Stimulated activated CD4-positive, alpha-beta T cell treated with anti-CD3 and anti-CD28 coated beads, Interleukin-2, amount 100 ng/mL, for 4 hours (primary cell): ENCODE data around the gene GRM1.

Source experiments
- DNase-seq: peaks from one replicate; pipeline ENCODE4 v3.0.0-alpha.2; 2020; ENCODE audit warnings: low read depth

Gene GRM1

DNA sequence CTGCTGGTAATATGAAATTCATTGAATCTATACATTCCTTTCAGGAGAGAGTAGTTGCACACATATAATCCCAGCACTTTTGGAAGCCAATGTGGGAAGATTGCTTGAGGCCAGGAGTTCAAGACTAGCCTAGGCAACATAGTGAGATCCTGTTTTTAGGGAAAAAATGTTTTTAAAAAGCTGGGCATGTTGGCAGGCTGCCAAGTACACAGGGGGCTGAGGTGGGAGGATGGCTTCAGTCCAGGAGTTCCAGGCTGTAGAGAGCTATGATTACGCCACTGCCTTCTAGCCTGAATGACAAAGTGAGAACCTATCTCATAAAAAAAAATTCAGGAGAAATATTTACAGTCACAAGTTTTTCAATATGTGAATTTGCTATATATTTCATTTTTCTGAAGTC, 71.9 kb downstream of the GRM1 start:
- no peak for DNase-seq

DNA sequence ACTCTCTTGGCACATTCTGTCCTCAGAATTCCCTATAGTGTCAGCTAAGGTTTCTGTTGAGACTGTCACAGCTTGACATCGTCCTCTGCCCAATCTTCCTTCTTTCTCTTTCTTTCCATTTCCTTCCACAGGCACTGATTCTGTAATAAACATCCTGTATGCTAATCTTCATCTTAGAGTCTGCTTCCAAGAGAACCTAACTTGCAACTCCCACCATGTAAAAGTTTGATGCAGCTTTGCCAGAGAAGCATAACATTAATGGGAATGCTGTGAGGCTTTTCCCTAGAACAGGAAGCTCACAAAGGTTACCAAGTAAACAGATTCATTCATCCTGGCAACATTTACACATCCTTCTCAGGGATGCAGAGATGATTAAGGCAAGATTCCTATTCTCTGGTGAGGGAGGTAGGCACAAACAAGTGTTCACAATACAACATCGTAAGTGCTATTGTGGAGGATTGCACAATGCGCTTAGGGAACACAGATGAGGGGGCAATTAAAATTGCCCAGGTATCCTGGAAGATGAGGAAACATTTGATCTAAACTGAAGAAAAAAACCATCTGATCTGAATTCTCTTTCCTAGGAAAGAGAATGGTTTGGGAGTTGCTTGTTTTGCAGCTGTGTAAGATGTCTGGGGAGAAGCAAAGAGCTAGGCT, 74.7 kb downstream of the GRM1 start:
- DNase-seq: no peak

DNA sequence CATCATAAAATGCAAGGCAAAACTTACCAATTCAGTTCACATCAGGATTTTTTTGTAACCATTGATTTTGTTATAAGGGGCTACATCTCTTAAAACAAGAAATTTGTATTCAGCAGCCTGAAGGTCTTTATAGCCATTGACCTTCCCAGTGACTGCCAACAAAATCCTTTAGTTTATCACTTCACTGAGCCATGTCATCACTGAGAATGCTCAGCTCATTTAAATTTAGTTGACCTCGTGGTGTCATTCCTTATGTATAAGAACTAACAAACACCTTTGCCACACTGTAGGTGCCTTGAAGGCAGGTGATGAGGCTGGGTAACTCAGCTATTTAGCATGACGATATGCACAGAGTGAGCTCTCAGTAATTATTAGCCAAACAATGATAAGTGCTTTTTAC, 77.7 kb downstream of the GRM1 start:
- no peak for DNase-seq

DNA sequence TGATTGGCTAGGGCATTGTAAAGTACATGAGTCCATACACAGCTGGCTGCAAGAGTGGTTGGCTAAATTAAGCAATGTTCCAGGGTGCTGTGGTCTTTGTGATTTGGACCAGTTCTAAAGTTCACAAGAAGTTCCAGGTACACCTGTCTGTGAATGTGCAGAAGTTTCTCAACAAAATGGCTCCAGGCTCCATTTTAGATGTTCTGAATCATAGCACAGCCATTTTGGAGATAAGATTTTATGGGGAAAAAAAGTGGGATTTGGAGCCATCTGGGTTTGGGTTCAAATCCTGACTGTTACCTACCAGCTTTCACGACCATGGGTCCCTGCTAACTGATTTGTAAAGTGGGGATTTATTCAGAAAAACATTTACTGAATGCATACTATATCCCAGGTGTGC, 82.1 kb downstream of the GRM1 start:
- DNase-seq: no peak

DNA sequence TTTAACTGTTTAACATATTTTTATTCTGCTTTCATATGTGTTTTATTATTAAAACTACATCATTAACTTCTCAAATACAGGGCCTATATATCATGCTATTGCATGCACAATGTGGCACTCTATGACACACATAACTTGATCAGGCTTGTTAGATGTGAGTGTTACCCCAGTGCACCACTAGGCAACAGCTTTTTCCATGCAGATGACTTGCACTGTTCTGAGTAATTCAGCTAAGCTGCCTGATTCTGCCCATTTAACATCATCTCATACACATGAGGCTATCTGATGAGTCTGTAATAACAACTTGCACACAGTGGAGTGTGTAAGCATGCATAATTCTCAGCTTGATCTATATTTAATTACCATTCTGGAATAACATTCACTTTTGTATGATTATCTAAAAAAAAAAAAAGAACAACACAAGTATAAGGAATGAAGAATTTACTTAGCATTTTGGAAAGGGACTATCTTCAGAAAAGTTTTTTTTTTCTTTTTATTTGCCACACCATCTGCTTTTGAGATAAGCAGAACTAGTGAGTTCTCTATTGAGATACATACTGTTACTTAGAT, 83.1 kb downstream of the GRM1 start:
- DNase-seq: no peak

DNA sequence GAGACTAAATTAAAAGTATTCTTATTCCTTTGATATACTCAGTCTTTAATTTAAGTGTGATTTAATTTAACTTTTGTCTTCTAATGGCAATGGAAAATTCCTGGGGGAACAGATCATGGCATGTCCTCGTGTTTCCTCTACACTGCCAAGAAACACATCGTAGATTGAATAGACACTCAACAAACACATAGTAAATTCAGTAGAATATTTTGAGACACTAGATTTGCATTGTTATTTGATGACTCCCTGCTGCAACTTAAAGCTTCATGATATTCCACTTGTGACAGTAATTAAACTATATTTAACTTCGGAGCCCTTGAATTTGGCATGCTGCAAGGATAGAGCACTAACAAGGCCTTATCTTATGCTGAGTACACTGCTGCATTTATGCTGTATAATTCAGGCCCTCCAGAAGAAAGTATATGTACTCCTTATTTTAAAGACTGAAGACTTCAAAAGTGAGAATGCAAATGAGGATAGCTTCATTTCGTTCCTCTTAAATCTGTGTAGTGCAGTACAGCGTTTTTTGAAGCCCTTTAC, 84.3 kb downstream of the GRM1 start:
- no peak for DNase-seq

DNA sequence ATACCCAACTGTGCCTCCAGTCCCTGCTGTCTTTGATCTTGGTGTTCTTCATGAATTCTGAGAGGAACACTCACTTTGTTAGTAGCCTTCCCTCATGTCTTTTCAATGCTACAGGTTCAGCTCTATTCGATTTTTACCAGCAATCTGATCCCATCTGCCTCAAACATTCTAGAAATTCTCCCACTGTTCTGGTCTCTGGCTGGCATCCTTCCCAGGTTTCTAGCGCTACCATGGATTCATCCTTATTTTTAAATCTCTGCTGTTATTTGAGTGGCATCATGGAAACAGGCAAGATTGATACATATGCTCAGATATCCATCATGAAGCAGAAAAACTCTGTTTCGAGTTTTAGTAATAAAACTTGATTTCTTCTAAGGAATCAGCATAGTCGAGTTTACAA, 94.8 kb downstream of the GRM1 start:
- no peak for DNase-seq

DNA sequence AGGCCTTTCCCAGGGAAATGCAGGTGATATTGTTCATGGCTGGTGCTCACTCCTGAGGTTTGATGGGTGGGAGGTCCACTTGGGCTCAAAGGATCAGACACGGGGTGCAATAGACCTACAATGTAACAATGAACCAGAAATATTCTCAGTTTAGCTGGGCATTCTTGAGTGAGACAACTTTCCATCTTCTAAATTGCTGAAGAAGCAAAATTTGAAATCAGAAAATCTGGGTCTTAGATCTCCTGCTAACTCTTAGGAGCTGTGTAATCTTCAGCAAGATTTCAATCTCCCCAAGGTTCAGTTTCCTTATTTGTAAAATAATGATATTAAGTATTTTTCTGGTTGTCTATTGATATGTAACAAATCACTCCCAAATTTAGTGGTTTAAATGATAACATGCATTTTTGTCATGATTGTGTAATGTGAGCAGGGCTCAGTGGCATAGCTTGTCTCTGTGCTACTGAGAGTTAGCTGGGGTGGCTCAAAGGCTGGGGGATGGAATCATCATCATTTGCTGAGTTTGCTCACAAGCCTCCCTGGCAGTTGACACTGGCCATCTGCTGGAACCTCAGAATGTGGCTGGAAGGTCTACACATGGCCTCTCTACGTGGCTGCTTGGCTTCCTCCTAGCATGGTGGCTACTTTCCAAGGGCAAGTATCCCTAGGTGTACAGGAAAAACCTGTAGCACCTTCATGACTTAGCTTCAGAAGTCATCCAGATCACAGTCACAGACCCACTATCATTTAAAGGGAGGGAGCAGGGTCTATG, 98.8 kb downstream of the GRM1 start:
- no peak for DNase-seq

DNA sequence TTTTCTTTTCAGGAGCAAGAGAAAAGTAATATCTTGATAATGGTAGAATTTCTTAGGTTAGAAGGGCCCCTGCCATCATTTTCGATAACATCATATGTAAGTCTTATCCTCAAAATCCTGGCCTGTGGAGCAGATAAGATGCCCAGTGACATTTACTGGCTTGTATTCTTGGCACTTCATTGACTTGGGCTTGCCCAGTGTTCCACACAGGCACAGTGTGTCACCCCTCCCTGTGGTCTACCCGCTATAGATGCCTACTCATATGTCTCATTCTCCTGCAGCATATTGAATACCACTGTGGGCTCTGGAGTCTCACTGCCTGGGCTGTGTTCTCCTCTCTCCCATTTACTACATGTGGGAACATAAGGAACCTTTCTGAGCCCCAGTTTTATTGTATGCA, 105.0 kb downstream of the GRM1 start:
- DNase-seq: no peak

DNA sequence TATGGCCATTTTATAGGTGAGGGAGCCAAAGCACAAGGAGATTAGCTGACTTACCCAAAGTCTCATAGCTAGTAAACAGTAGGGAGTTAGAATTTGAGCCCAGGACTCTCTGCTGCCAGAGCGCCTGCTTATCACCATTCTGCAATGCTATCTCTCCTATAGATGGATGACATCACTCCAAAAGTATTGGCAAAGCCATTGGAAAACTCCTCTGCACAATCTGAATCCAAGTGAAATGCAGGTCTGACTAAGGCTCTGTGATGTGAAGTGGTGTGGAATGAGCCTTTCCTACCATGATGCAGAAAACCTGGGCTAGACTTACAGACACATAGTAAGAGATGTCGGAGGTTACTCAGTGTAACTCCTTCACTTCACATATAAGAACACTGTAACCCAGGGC, 106.3 kb downstream of the GRM1 start:
- no peak for DNase-seq

DNA sequence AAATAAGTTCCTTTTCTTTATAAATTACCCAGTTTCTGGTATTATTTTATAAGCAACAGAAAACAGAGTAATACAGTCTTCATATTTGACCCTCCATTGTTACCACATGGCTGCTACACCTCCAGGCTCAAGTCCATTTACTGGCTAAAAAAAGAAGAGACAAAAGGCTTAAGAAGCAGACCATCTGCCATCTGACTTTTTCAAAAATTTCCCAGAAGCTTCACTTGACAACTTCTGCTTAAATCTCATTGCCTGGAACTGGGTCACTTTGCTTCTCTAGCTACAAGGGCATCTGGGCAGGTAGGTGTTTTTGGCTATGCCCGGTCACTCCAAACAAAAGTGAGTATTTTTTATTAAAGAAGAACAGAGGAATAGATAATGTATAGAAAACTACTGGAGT, 118.0 kb downstream of the GRM1 start:
- DNase-seq: no peak

DNA sequence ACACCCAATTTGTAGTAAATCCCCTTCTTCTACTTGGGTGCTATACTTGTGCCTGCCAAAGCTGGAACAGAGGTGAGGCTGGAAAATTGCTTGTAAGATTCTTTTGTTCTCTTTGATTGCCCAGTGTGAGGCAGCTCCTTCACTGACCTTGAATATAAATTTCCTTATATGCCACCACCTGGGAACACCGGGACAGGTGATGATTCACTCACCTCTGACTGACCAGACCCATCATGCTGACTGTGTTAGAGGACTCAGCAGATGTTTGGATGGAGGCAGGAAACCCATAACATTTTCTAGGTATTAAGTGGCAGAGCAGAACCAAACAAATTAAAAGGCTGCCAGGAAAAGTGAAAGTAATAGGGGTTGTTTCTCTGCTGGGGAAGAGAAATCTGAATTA, 120.9 kb downstream of the GRM1 start:
- no peak for DNase-seq

DNA sequence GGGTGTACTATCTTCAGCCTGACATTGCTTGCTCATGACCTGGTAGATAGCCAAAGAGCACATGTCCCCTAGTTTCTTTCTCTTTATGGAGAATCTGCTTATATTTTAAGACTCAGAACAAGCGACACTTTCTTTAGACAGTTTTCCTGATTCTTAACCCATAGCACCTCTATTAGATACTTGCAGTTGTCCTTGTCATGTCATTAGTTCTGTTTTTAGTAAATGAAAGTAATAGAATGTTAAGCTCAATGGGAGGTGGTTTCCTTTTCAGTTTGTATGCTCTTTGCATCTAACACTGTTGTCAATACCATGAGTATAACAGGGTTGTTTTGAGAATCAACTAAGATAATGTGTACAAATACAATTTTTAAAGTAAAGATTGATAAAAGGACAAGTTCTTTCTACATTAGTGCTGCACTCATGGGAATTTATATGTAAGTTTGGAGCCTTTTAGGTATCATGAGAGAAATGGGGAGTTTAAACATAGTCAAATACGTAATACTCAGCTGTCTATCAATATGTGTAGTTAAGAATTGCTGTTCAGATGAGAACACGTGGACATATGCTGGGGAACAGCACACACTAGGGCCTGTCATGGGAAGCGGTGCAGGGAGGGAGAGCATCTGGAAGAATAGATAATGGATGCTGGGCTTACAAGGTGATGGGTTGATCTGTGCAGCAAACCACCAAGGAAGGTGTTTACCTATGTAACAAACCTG, 124.3 kb downstream of the GRM1 start:
- no peak for DNase-seq

DNA sequence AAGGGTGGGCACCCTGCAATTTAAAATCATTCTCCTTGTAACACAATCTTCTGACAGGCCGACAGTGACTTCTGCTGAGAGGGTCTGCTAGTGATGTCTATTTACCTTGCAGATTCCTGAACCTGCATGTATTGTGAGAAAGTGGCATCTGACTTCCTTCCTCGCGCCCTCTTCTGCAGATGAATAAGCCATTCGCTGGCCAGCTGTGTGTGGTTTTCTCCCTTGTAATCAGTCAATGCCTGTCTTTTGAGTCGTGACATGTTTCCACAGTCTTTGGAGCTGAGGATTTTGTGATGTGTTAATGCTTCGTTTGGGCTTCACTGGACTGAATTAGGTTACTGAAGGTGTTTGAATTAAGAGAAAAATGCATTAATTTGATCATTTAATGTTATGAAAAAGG, 125.3 kb downstream of the GRM1 start:
- no peak for DNase-seq

DNA sequence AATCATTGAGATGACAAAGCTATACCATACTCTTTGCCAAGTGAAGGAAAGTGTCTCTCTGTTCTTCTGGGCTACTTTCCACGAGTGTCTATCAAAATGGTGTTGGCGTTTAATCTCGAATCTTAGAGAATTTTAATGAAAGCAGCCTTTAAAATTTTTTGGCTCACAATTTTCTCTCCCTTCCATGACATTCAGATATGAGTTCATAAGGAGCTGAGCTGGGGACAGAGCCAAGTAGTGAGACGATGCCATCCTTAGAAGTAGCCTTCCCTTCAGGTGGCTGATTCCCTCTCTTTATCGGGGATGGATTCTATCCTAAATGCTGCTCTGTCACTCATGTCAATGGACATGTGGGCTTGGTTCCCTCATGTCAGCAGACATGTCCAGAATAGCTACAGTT, 132.8 kb downstream of the GRM1 start:
- DNase-seq: no peak

DNA sequence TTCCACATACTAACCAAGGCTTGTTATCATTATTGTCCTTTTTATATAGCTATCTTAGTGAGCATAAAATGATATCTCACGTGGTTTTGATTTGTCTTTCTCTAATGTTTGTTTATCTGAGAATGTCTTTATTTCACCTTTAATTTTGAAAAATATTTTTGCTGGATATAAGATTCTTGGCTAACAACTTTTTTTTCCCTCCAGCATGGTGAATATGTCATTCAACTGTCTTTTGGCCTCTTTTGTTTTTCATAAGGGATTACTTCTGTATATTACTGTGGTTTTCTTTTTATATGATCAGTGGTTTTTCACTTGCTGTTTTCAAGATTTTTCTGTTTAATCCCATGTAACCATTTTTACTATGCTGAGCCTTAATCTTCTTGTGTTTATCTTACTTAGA, 141.0 kb downstream of the GRM1 start:
- no peak for DNase-seq

DNA sequence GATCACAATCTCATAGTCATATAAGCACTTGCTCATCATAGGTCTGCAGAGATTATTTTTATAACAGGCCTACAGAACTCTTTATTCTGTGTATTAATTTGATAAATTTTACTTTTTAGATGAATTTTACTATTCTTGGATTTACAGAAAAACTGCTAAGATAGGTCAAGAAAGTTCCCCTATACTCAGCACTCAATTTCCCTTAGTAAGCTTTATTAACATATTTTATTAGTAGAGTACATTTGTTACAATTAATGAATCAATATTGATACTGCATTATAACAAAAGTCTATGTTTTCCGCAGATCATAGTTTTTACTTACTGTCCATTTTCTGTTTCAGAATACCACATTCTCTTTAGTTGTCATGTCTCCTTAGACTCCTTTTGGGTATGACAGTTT, 148.9 kb downstream of the GRM1 start:
- DNase-seq: no peak

DNA sequence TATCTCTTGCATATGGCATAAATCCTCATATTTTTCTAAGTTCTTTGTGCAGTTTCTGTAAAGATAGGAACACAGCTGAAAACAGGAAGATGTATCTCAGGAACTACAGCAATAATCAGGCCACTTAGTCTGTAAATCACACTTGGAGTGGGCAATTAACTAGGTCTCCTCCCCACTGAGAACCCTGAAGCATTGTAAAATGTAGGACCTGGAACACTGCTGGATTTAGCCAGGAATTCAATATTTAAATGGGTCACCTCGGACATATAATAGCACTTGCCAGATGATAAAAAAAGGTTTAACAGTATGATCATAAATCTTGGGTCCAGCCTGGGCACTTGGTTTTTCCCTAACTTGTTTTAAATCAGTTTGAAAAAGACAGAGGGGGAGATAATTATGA, 155.0 kb downstream of the GRM1 start:
- no peak for DNase-seq

DNA sequence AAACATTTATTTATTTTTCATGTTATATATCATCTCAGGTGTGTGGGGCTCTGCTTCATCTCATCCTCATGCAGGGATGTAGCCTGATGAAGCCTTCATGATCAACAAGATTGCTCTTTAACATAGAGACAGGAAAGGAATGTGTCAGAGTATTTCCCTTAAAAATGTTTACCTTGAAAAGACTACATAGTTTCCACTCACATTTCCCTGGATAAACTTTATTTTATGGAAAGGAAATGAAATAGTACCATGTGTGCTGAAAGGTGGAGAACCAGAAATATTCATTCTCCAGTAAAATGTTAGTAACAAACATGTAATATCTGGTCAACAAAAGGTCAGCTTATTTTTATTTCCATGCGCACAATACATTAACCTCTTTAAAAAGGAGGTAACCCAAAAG, 155.8 kb downstream of the GRM1 start:
- DNase-seq: no peak

DNA sequence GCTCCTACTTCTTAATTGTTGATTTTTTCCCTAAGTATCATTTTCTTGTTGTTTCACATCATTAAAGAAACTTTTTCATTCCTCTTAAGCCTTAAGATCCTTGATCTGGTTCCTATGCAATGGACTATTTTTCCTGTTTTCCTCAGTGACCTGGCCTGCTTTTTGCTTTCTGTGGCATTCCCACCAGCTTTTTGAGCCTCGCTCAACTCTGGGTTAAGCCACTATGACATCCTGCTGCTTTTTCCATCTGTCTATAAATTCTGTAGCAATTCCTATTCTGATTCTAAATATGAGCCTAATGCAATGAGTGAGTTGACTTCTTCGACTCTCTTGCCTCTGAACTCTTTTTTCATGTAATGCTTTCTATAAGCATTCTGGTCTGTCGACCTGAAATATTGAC, 160.3 kb downstream of the GRM1 start:
- no peak for DNase-seq

DNA sequence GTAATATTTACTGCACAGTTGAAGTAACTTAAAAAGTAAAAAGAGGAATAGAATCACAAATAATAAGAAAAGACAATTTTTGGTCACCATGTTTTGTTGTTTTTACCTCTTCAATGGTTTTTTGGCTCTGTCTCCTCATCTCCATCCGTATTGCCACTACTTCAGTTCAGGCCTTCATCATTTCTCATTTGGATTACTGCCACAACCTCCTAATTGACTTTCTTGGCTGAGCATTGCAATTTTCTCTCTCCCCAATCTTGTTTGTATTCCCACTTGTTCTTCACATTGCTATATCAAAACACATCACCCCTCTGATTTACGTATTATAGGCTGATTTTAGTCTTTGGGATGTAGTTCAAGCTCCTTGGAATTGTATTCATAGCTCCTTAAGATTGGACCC, 161.7 kb downstream of the GRM1 start:
- DNase-seq: no peak

DNA sequence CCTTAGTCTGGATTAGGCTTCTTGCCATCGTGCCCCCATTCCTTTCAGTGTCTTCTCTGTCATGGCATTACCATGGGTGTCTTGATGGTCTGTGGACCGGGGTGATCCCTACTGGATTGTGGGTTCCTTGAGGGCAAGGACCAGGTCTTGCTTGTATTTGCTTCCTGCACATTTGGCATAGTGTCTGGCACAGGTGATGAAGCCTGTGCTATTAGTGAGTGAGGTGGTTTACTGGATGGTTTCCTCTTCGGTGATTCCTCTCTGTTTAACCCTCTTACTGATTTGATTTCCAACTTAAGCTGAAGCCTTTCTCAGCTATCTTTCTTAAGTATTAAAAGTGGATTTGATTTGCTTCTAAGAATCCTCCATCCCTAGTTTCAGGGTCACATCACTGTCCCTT, 162.3 kb downstream of the GRM1 start:
- no peak for DNase-seq

DNA sequence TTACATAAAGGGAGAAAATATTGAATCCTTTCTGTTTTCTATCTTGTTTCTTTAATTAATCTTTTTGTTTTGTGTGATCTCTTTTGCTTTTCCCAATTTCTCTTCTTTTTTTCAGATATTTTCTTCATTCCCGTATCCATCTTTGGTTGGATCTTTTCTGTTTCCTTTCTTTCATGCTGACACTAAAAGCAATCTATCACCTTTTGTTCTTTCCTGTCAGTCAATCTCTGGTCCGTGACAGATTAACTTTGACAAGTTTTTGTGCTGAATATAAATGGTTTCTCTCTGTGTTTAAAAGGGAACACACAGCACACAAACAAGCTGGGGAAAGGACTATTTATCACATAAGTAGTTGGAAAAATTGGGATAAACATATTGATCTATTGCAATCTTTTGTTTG, 162.8 kb downstream of the GRM1 start:
- DNase-seq: no peak
